SK-N-MC (cell line): Measurements from ENCODE around the gene CLCN4.

Source experiments
- DNase-seq: peaks from one replicate; pipeline ENCODE4 v3.0.0-alpha.2; 2011; ENCODE audit warnings: low read depth, low spot score
- H3K27ac ChIP-seq: fragments of 200-600 bp; sonication (generic); 2 replicates; pipeline ENCODE4 v1.5.1; 2016; ENCODE audit warnings: mixed run types
- H3K36me3 ChIP-seq: fragments of 200-600 bp; sonication (generic); 2 replicates; pipeline ENCODE4 v1.6.1; 2017; ENCODE audit warnings: antibody characterized with exemption, low read length, mixed read lengths; ENCODE audit not compliant: insufficient read depth
- H3K4me3 ChIP-seq: fragments of 200-600 bp; sonication (generic); 2 replicates; pipeline ENCODE4 v1.5.1; 2016
- H3K9ac ChIP-seq: fragments of 200-600 bp; sonication (generic); 2 replicates; pipeline ENCODE4 v1.8.0; 2017; ENCODE audit warnings: mixed run types, mixed read lengths; ENCODE audit not compliant: insufficient read length
- H3K9me3 ChIP-seq: fragments of 200-600 bp; sonication (generic); 2 replicates; pipeline ENCODE4 v1.6.1; 2017; ENCODE audit warnings: low read depth, mild to moderate bottlenecking, antibody characterized with exemption, low read length, moderate library complexity, mixed read lengths
- EZH2 ChIP-seq: fragments of 200-600 bp; sonication (generic); IDR thresholded peaks from one replicate; pipeline ENCODE4 v1.6.1; 2017; ENCODE audit warnings: antibody characterized with exemption
- FOXP2 ChIP-seq: optimal IDR thresholded peaks from 2 replicates; pipeline ENCODE3; 2011; ENCODE audit warnings: mild to moderate bottlenecking, moderate library complexity; ENCODE audit not compliant: insufficient read depth; ENCODE audit errors: extremely low read length, control extremely low read depth
- POLR2AphosphoS5 ChIP-seq: IDR thresholded peaks from 2 replicates; pipeline ENCODE4 v1.6.1; 2012; ENCODE audit warnings: mild to moderate bottlenecking, low read depth, low read length, borderline replicate concordance

The CLCN4 gene

DNA sequence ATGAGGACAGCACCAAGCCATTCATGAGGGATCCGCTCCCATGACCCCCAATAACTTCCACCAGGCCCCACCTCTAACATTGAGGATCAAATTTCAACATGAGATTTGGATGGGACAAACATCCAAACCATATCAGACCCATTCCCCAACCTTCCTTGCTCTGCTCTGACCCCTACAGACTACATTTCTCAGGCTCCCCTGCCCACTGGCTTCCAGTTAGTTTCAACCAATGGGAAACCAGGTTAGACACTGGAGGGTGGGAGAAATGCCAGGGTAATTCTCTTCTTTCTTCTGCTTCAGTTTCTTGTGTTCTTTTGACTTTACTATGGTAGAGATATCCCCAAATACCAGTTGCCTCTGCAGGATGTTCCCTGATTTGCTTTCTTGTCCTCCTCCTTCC, 125.7 kb downstream of the CLCN4 start:
- Histone ChIP-seq H3K4me3 (no peak overlapping the region), H3K9me3 (no peaks in the 10 kb centered on the region), H3K9ac (no peak overlapping the region), H3K27ac (no peak overlapping the region), H3K36me3 (no peaks in the 10 kb centered on the region)
- TF ChIP-seq POLR2AphosphoS5 (no peak), EZH2 (no peak), FOXP2 (no peak)
- DNase-seq = no peak

GRCh38 chrX:10286195-10286594, 129.4 kb downstream of the CLCN4 start:
- no peak for DNase-seq
- Histone ChIP-seq H3K4me3 (no peak overlapping the region), H3K36me3 (no peaks in the 10 kb centered on the region), H3K9me3 (no peaks in the 10 kb centered on the region), H3K9ac (no peak overlapping the region), H3K27ac (no peak overlapping the region)
- TF ChIP-seq POLR2AphosphoS5 (no peak), FOXP2 (no peak)
